ENCODE data around the gene TPGS1. TPM values are rescaled to one million over a fixed set of nuclear protein-coding genes. Genes with fewer than 3 reads are reported as not detected.

TPGS1 gene
- total RNA-seq, 1 donor from 2014 or later, result 13.6 TPM

DNA sequence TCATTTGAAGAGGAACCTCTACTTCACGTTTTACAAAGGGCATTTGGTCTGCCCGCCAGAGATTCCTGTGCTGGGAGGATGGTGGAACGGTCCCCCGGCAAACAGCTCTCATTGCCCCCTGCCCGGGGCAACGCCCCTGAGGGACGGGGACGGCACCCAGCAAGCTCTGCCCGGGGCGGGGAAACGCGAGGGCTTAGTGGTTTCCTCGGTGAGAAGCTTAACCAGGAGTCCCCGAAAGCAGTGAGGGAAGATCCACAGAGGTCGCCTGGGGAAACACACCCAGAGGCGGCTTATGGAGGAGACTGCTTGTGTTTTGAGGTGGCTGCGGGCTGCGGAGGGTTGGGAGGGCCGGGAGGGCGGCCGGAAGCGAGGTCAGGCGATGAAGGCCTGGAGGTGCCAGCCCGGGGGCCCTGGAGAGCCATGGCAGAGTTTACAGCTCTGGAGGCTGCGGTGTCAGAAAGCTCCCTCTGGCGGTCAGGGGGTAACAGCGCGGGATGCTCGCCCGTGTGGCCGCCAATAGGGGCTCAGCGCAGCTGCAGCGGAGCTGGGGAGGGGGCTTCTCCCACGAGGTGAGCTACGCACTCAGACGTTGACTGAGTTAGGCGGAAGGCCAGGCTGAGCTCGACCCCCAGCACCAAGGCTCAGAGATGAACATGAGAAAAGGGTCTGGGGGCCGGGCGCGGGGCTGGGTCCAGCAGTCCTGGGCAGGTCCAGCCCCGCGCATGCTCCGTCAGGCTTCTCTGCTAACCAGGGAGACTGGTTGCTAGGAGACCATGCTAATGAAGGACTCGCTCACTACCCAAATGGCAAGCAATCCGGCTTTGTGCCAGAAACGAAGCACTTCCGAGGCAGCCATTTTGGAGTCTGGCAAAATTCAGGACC, 652 bp upstream of the TPGS1 start:
- Mint-ChIP-seq H3K4me1 (ENCODE audit: low read depth) (peaks cover 34% of the 10 kb centered on the region), H3K9me3 (no peaks in the 10 kb centered on the region), H3K27ac (peak overlapping the region; percentile 99), H3K36me3 (ENCODE audit: low read depth) (peaks cover 11% of the 10 kb centered on the region), H3K4me3 (ENCODE audit: low read depth) (peak overlapping the region; percentile 88), H3K27me3 (ENCODE audit: low read depth) (no peaks in the 10 kb centered on the region)
- peak; percentile 93 for DNase-seq (ENCODE audit: low spot score)
- intact Hi-C loops (cut with micrococcal nuclease), result loop anchor here (1.0 to 10.0 kb wide), 5 partner anchors 18 to 242 kb away; partner anchors contain the start of genes BSG, CDC34 and MIER2

DNA sequence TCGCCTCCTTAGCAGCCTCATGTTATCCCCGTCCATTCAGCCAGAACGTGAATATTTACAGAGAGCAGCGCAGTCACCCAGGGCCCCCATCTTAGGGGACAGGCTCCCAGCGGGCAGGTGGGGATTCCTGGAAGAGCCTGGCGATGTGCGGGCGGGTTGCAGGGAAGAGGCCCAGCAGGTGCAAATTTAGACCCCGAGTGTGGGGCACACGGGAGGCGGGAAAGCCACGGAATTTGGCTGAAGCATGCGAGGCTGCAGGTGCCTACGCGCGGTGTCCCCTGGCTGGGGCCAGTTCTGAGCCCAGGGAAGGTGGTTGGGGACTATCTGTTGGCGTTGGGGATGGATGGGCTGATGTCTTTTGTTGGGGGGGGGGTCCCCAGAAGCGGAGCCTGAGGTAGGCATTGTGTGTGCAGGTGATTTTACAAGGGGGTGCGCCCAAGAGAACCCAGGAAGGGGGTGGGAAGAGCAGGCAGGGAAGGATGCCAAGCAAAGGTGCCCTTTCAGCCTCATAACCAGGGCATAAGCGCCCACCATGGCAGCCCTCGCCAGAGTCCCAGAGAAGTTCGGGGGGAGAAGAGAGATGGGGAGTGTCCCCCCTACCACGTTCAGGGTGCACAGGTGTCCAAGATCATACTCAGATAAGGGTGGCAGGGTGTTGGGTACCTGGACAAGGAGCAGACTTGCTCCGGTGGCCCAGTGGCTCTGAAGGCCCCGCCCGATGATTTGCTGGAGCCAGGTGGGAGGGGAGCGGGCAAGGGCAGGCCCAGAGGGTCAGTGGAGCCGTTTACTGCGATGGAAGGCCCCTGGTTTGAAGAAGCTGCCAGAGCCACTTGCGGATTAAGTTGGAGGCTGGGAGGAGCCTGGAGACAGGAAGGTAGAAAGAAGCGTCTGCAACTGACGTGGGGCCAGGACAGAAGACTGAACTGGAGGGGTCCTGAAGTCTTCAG, 1.2 kb downstream of the TPGS1 start:
- peaks cover 32% of the 10 kb centered on the region for H3K4me1 Mint-ChIP-seq (ENCODE audit: low read depth)
- peak overlapping the region; percentile 71 for H3K27ac Mint-ChIP-seq
- no peaks in the 10 kb centered on the region for H3K9me3 Mint-ChIP-seq
- intact Hi-C loops (cut with micrococcal nuclease), result loop anchor here (10.0 kb wide), 1 partner anchor 244 kb away; no protein-coding TSS in a partner anchor
- DNase-seq (ENCODE audit: low spot score), result no peak
- no peaks in the 10 kb centered on the region for H3K27me3 Mint-ChIP-seq (ENCODE audit: low read depth)
- H3K4me3 Mint-ChIP-seq (ENCODE audit: low read depth), result peak overlapping the region; percentile 88
- peaks cover 11% of the 10 kb centered on the region for H3K36me3 Mint-ChIP-seq (ENCODE audit: low read depth)

DNA sequence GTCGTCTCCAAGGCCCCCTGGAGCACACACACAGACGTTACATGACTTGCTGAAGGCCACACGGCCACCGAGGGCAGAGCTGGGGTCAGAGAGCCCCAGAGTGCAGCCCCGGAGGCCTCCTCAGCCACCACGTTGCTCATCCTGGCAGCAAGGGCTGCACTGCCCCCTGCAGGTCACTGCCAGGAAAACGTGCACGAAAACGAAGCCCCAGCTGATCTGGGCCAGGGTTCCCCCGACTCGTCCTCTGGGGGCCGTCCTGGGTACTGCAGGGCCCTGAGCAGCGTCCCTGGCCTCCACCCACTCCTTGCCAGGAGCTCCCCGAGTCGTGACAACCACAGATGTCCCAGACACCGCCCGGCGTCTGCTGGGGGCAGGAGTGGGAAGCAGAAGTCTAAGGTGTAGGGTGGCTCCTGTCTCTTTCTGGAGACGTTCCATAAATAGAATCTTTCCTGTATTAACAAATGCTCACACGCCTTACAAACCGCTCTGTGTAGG, 3.4 kb downstream of the TPGS1 start:
- H3K4me3 Mint-ChIP-seq (ENCODE audit: low read depth), result peak overlapping the region; percentile 75
- peaks cover 16% of the 10 kb centered on the region for H3K36me3 Mint-ChIP-seq (ENCODE audit: low read depth)
- no peaks in the 10 kb centered on the region for H3K27me3 Mint-ChIP-seq (ENCODE audit: low read depth)
- peak overlapping the region; percentile 93 for H3K27ac Mint-ChIP-seq
- H3K9me3 Mint-ChIP-seq, result no peaks in the 10 kb centered on the region
- peaks cover 28% of the 10 kb centered on the region for H3K4me1 Mint-ChIP-seq (ENCODE audit: low read depth)
- intact Hi-C loops (cut with micrococcal nuclease), result loop anchor here (1.0 kb wide), 1 partner anchor 21 kb away; the partner anchor contains the start of gene CDC34
- DNase-seq (ENCODE audit: low spot score), result peak; percentile 92

DNA sequence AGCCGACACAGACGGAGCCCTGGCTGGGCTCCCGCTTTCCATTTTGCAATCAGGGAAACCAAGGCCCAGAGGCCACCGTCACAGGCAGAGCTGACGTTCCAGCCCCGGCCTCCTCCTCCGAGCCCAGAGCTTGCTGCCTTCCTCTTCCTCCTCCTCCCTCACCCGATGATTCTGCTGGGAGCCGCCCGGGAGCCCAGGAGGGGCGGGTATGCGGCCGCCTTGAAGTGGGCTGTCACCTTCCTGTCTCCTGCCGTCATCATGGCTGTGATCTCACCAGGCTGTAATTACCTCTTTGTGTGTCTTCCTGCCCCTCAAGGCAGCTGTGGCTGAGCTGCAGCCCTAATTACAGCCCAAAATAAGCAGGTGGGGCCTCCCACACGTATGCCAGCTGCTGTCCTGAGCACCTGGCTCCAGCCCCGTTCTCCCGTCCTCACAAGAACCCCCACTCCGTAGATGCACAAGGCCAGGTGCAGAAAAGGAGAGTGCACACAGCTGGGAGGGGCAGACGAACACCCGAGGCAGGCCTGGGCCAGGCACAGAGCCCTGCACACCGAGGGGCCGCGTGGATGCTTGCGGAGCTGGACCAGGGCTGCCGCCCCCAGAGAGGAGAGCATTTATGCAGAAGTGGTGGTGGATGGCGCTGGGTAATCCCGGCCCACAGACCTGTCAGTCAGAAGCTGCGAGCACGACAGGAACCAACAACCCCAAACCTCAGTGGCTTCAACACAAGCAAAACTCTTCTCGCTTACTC, 4.0 kb downstream of the TPGS1 start:
- H3K36me3 Mint-ChIP-seq (ENCODE audit: low read depth), result peaks cover 16% of the 10 kb centered on the region
- no peaks in the 10 kb centered on the region for H3K27me3 Mint-ChIP-seq (ENCODE audit: low read depth)
- peaks cover 27% of the 10 kb centered on the region for H3K4me1 Mint-ChIP-seq (ENCODE audit: low read depth)
- peak; percentile 86 for DNase-seq (ENCODE audit: low spot score)
- H3K9me3 Mint-ChIP-seq, result no peaks in the 10 kb centered on the region
- H3K4me3 Mint-ChIP-seq (ENCODE audit: low read depth), result peak overlapping the region; percentile 75
- intact Hi-C loops (cut with micrococcal nuclease), result loop anchor here (1.0 kb wide), 1 partner anchor 20 kb away; the partner anchor contains the start of gene CDC34
- peak overlapping the region; percentile 93 for H3K27ac Mint-ChIP-seq

DNA sequence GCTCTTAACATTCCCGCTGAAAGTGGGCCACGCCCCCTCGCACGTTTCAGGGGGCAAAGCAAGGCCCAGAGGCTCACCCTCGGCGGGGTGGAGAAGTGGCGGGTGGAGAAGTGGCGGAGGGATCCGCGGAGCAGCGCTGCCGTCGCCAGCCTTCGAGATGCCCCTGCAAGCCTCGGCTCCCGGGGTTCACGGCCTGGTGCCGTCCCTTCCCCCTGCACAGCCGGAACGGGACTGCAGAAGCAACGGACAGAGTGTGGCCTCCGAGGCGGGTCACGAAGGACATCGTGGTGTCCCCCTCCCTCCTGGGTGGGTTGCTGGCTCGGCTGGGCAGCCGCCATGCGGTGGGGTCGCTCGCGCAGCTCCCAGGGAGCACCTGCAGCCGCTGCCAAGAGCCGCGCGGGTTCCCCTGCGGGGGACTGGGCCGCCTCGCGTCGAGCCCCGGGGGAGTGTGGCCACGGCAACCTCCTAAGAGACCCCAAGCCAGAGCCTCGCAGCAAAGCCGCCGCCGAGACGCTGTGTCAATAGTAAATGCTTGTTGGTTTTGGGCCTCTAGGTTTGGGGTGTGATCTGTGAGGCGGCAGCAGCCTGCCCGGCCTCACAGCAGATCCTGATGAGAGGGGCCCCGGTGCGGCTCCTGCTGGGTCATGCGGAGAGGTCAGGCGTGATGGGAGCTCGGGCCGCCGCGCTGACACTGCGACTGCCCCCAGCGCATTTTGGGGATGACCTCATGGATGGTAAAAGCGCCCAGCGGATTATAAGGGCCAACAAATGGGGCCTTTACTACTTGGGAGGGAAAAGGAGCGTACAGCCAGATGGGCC, 5.5 kb downstream of the TPGS1 start:
- Mint-ChIP-seq H3K27ac (no peak overlapping the region), H3K4me3 (ENCODE audit: low read depth) (no peak overlapping the region), H3K36me3 (ENCODE audit: low read depth) (peaks cover 16% of the 10 kb centered on the region), H3K9me3 (no peaks in the 10 kb centered on the region), H3K4me1 (ENCODE audit: low read depth) (peaks cover 30% of the 10 kb centered on the region), H3K27me3 (ENCODE audit: low read depth) (no peaks in the 10 kb centered on the region)
- DNase-seq (ENCODE audit: low spot score), result no peak
- intact Hi-C loops (cut with micrococcal nuclease), result no loop called here

DNA sequence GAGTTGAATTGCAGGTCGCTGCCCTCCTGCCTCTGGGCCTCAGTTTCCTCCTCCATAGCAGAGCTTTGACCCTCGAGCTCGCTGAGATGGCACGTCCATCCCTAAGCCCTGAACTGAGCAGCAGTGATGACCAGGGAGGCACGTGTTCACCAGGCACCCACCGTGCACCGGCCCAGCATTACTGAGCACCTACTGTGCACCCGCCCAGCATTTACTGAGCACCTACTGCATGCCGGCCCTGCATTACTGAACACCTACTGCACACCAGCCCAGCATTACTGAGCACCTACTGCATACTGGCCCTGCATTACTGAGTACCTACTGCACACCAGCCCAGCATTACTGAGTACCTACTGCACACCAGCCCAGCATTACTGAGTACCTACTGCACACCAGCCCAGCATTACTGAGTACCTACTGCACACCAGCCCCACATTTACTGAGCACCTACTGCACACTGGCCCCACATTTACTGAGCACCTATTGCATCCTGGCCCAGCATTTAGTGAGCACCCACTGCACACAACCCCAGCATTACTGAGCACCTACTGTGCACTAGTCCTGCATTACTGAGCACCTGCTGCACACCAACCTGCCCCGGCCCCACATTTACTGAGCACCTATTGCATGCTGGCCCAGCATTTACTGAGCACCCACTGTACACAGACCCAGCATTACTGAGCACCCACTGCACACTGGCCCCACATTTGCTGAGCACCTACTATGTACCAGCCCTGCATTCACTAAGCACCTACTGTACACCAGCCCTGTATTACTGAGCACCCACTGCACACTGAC, 6.3 kb downstream of the TPGS1 start:
- Mint-ChIP-seq H3K27ac (no peak overlapping the region), H3K4me3 (ENCODE audit: low read depth) (no peak overlapping the region), H3K27me3 (ENCODE audit: low read depth) (no peaks in the 10 kb centered on the region), H3K9me3 (no peaks in the 10 kb centered on the region), H3K36me3 (ENCODE audit: low read depth) (peaks cover 15% of the 10 kb centered on the region), H3K4me1 (ENCODE audit: low read depth) (peaks cover 23% of the 10 kb centered on the region)
- no peak for DNase-seq (ENCODE audit: low spot score)
- intact Hi-C loops (cut with micrococcal nuclease), result no loop called here

DNA sequence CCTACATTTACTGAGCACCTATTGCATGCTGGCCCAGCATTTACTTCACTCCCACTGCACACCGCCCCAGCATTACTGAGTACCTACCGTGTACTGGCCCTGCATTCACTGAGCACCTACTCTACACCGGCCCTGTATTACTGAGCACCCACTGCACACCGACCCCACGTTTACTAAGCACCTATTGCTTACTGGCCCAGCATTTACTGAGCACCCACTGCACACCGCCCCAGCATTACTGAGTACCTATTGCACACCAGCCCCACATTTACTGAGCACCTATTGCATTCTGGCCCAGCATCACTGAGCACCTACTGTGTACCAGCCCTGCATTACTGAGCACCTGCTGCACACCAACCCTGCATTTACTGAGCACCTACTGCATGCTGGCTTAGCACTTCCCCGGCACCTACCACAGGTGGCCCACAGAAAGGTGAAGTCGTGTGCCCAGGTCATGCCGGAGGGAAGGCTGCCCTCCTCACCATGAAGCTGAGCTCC, 6.9 kb downstream of the TPGS1 start:
- no peak for DNase-seq (ENCODE audit: low spot score)
- Mint-ChIP-seq H3K4me1 (ENCODE audit: low read depth) (peaks cover 18% of the 10 kb centered on the region), H3K4me3 (ENCODE audit: low read depth) (no peak overlapping the region), H3K9me3 (no peaks in the 10 kb centered on the region), H3K27me3 (ENCODE audit: low read depth) (no peaks in the 10 kb centered on the region), H3K36me3 (ENCODE audit: low read depth) (peaks cover 11% of the 10 kb centered on the region), H3K27ac (no peak overlapping the region)
- intact Hi-C loops (cut with micrococcal nuclease), result no loop called here

DNA sequence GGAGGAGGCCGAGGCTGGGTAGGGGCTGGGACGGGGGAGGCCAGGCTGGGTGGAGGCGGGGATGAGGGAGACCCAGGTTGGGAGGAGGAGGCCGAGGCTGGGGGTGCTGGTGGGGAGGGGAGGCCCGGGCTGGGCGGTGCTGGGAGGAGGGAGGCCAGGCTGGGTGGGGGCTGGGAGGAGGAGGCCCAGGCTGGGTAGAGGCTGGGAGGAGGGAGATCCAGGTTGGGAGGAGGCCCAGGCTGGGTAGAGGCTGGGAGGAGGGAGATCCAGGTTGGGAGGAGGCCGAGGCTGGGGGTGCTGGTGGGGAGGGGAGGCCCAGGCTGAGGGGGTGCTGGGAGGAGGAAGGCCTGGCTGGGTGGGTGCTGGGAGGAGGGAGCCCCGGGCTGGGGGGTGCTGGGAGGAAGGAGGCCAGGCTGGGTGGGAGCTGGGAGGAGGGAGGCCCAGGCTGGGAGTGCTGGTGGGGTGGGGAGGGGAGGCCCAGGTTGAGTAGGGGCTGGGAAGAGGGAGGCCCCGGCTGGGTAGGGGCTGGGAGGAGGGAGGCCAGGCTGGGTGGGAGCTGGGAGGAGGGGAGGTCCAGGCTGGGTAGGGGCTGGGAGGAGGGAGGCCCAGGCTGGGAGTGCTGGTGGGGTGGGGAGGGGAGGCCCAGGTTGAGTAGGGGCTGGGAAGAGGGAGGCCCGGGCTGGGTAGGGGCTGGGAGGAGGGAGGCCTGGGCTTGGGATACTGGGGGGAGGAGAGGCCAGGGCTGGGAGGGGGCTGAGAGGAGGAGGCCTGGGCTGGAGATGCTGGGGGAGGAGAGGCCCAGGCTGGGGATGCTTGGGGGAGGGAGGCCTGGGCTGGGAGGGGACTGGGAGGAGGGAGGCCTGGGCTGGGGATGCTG, 10.7 kb downstream of the TPGS1 start:
- Mint-ChIP-seq H3K27me3 (ENCODE audit: low read depth) (no peaks in the 10 kb centered on the region), H3K4me3 (ENCODE audit: low read depth) (no peak overlapping the region), H3K4me1 (ENCODE audit: low read depth) (peaks cover 3% of the 10 kb centered on the region), H3K27ac (no peak overlapping the region), H3K9me3 (no peaks in the 10 kb centered on the region), H3K36me3 (ENCODE audit: low read depth) (peaks cover 6% of the 10 kb centered on the region)
- intact Hi-C loops (cut with micrococcal nuclease), result no loop called here
- DNase-seq (ENCODE audit: low spot score), result no peak

DNA sequence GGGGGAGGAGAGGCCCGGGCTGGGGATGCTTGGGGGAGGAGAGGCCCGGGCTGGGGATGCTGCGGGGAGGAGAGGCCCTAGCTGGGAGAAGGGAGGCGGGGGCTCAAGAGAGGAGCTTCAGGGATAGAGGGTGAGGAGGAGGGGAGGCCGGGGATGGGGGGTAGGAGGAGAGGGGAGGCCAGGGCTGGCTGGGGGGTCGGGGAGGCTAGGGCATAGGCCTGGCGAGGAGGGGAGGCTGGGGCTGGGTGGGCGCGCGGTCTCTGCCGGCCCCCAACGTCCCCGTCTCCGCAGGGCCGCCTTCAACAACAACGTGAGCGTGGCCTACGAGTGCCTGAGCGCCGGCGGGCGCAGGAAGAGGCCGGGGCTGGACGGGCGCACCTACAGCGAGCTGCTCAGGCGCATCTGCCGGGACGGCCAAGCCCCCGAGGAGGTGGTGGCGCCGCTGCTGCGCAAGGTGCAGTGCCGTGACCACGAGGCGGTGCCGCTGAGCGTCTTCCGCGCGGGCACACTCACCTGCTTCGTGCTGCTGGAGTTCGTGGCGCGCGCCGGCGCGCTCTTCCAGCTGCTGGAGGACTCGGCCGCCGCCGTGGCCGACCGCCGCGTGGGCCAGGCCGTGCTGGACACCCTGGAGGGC, 11.4 kb downstream of the TPGS1 start:
- no peak for DNase-seq (ENCODE audit: low spot score)
- Mint-ChIP-seq H3K9me3 (no peaks in the 10 kb centered on the region), H3K27ac (no peak overlapping the region), H3K36me3 (ENCODE audit: low read depth) (peaks cover 6% of the 10 kb centered on the region), H3K4me1 (ENCODE audit: low read depth) (peaks cover 3% of the 10 kb centered on the region), H3K4me3 (ENCODE audit: low read depth) (no peak overlapping the region), H3K27me3 (ENCODE audit: low read depth) (no peaks in the 10 kb centered on the region)
- intact Hi-C loops (cut with micrococcal nuclease), result no loop called here

DNA sequence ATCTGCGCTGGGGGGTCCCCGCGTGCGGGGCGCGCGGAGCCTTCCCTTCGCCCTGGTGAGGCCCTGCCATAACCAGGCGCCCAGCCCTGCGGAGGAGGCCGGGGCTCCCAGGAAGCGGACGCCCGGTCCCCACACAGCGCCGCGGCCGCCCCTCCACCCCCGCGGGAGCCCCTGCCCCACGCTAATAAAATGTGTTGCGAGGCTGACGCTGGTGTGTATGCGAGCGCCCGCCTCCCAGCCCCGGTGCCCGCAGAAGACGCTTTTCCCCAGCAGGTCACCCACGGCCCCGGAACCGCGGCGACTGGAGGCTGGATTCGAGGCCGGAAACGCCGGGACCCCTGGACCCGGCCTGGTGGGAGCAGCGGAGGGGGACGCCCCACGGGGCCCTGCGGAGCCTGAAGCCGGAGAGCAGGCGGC, 12.2 kb downstream of the TPGS1 start:
- intact Hi-C loops (cut with micrococcal nuclease), result no loop called here
- no peak overlapping the region for H3K4me3 Mint-ChIP-seq (ENCODE audit: low read depth)
- H3K4me1 Mint-ChIP-seq (ENCODE audit: low read depth), result peaks cover 3% of the 10 kb centered on the region
- H3K27me3 Mint-ChIP-seq (ENCODE audit: low read depth), result no peaks in the 10 kb centered on the region
- no peaks in the 10 kb centered on the region for H3K36me3 Mint-ChIP-seq (ENCODE audit: low read depth)
- H3K9me3 Mint-ChIP-seq, result no peaks in the 10 kb centered on the region
- H3K27ac Mint-ChIP-seq, result no peak overlapping the region
- no peak for DNase-seq (ENCODE audit: low spot score)

Data from activated T-helper 2 cell treated with anti-CD3 and anti-CD28 coated beads, Interferon-gamma antibody, Interleukin-2, Interleukin-4, amounts not matched to agents 10 μg/mL and 5 μg/mL and 100 μg/mL, durations not matched to agents 14 hours and 24 hours and 36 hours (primary cell).